Tibial artery (tissue), 4 donors: ENCODE results near the gene PKHD1.

Experiments used
- DNase-seq, 2 donors: peaks; one replicate each; pipeline ENCODE4 v3.0.0-alpha.2; 2019
- H3K27ac ChIP-seq, 2 donors: fragments of 200-600 bp; sonication (generic) in 1 of 2; 1 replicate in 1 of 2; 2 replicates in 1 of 2; pipeline ENCODE4 v1.5.1; 2018 to 2019; ENCODE audit warnings: mild to moderate bottlenecking in 1 of 2
- H3K27me3 ChIP-seq, 2 donors: fragments of 200-600 bp; sonication (generic) in 1 of 2; one replicate each; pipeline versions ENCODE4 v1.5.1 to v1.6.0; 2016 to 2019
- H3K36me3 ChIP-seq, 3 donors: fragments of 200-600 bp; sonication (generic) in 2 of 3; one replicate each; pipeline ENCODE4 v1.5.1; 2016 to 2019; ENCODE audit warnings: mild to moderate bottlenecking in 2 of 3
- H3K4me1 ChIP-seq, 4 donors: fragments of 200-600 bp; sonication (generic) in 2 of 4; 1 replicate in 3 of 4; 2 replicates in 1 of 4; pipeline ENCODE4 v1.5.1; 2016 to 2019
- H3K4me3 ChIP-seq, 2 donors: fragments of 200-600 bp; sonication (generic) in 1 of 2; 1 replicate in 1 of 2; 2 replicates in 1 of 2; pipeline ENCODE4 v1.5.1; 2018 to 2019; ENCODE audit warnings: mild to moderate bottlenecking in 2 of 2
- H3K9me3 ChIP-seq, 3 donors: fragments of 200-600 bp; sonication (generic) in 1 of 3; one replicate each; pipeline ENCODE4 v1.5.1; 2016 to 2019
- intact Hi-C: fragments of 100-400 bp; cut with DNase I; formaldehyde crosslinking; loops from one replicate; pipeline ENCODE4 v1.15.0; 2023; ENCODE audit warnings: low total_unique reads
- TF ChIP-seq, protein P1 (sequence below), 2 experiments: fragments of 200-600 bp in 1 of 2; fragments of 450-650 bp in 1 of 2; IDR thresholded peaks; one replicate each; pipeline ENCODE4 v1.5.1; 2017 to 2019; ENCODE audit warnings: antibody characterized with exemption in 2 of 2, mild to moderate bottlenecking in 1 of 2, moderate library complexity in 1 of 2

PKHD1 gene

DNA sequence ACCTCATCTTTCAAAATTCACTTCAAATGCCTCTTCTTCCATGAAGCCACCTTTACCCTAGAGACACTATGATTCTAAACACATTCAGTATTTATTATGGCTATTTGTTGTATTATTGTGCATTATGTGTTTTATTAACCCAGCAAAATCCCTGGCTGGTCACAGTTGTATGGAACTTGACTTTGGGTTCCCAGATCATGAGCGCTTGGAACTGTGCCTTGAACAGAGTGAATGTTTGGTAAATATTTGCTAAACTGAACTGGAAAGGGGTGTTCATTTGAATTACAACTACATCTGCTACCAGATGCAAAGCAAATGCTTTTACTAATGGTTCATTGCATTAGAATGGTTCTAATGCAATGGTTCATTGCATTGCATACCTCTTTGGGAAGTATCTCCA lies 259.8 kb downstream of the PKHD1 start:
- intact Hi-C loops, result no loop called here
- Histone ChIP-seq H3K9me3 (no peaks in the 10 kb centered on the region), H3K27ac (no peak overlapping the region), H3K4me3 (no peak overlapping the region), H3K27me3 (no peaks in the 10 kb centered on the region), H3K36me3 (no peaks in the 10 kb centered on the region), H3K4me1 (no peaks in the 10 kb centered on the region)
- DNase-seq, result no peak
- TF ChIP-seq, protein P1, sequence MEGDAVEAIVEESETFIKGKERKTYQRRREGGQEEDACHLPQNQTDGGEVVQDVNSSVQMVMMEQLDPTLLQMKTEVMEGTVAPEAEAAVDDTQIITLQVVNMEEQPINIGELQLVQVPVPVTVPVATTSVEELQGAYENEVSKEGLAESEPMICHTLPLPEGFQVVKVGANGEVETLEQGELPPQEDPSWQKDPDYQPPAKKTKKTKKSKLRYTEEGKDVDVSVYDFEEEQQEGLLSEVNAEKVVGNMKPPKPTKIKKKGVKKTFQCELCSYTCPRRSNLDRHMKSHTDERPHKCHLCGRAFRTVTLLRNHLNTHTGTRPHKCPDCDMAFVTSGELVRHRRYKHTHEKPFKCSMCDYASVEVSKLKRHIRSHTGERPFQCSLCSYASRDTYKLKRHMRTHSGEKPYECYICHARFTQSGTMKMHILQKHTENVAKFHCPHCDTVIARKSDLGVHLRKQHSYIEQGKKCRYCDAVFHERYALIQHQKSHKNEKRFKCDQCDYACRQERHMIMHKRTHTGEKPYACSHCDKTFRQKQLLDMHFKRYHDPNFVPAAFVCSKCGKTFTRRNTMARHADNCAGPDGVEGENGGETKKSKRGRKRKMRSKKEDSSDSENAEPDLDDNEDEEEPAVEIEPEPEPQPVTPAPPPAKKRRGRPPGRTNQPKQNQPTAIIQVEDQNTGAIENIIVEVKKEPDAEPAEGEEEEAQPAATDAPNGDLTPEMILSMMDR (IDR thresholded peaks at IDR 0.05), result no peak

GRCh38 chr6:51824940-51825339 lies 262.5 kb downstream of the PKHD1 start:
- DNase-seq, result no peak
- no peaks in the 10 kb centered on the region for H3K9me3 ChIP-seq
- H3K27ac ChIP-seq, result no peak overlapping the region
- H3K36me3 ChIP-seq, result no peaks in the 10 kb centered on the region
- no peaks in the 10 kb centered on the region for H3K27me3 ChIP-seq
- TF ChIP-seq, protein P1 (IDR thresholded peaks at IDR 0.05), result no peak
- intact Hi-C loops, result no loop called here
- no peak overlapping the region for H3K4me3 ChIP-seq
- no peaks in the 10 kb centered on the region for H3K4me1 ChIP-seq

GRCh38 chr6:51820555-51820954 lies 266.9 kb downstream of the PKHD1 start:
- Histone ChIP-seq H3K9me3 (no peaks in the 10 kb centered on the region), H3K36me3 (no peaks in the 10 kb centered on the region), H3K4me3 (no peak overlapping the region), H3K27ac (no peak overlapping the region), H3K4me1 (no peaks in the 10 kb centered on the region), H3K27me3 (no peaks in the 10 kb centered on the region)
- TF ChIP-seq, protein P1 (IDR thresholded peaks at IDR 0.05), result no peak
- intact Hi-C loops, result no loop called here
- no peak for DNase-seq

DNA sequence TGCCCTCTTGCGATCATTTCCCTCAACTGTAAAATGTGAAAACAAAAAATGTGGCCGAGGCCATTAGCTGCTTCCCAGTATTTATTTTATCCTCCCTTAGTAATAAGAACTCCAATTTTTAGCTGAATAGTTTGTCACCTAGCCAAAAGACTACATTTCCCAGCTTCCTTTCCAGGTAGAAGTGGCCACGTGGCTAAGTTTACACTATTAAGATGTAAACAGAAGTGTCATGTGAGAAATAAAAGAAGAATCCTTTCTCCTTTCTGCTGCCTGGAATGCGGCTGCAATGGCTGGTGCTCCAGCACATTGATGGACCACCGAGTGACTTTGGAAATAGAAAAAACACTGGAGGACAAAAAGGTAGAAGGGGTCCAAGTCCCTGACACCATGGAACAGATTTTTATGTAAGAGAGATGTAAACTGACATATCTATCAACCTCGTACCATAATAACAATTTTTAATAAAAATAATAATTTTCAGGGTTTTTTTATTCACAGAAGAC lies 268.8 kb downstream of the PKHD1 start:
- no peaks in the 10 kb centered on the region for H3K9me3 ChIP-seq
- no peaks in the 10 kb centered on the region for H3K27me3 ChIP-seq
- no peak overlapping the region for H3K4me3 ChIP-seq
- TF ChIP-seq, protein P1 (IDR thresholded peaks at IDR 0.05), result no peak
- H3K4me1 ChIP-seq, result no peaks in the 10 kb centered on the region
- no peak for DNase-seq
- no peak overlapping the region for H3K27ac ChIP-seq
- H3K36me3 ChIP-seq, result no peaks in the 10 kb centered on the region
- intact Hi-C loops, result no loop called here

DNA sequence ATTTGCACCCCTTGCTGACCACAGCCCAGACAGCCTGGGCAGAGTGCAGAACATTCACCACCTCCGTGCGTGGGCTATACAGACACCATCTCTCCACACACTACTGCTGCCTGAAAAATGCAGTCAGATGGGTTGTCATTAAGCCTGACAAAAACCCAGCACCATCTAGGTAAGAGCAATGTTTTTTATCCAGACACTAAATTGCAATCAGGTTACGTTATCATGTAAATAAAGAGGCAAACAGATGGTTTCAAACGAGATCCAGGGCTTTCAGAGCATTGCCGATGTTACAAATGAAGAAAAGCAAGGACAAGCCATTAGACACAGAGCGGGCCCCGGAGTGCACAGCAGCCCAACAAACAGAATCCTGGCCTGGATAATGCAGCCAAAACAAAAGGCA lies 269.6 kb downstream of the PKHD1 start:
- no peaks in the 10 kb centered on the region for H3K9me3 ChIP-seq
- TF ChIP-seq, protein P1 (IDR thresholded peaks at IDR 0.05), result no peak
- DNase-seq, result no peak
- intact Hi-C loops, result no loop called here
- no peak overlapping the region for H3K27ac ChIP-seq
- no peaks in the 10 kb centered on the region for H3K36me3 ChIP-seq
- no peaks in the 10 kb centered on the region for H3K4me1 ChIP-seq
- no peak overlapping the region for H3K4me3 ChIP-seq
- no peaks in the 10 kb centered on the region for H3K27me3 ChIP-seq

- intact Hi-C loops, result no loop called here
- no peak for DNase-seq
- Histone ChIP-seq H3K4me1 (no peaks in the 10 kb centered on the region), H3K27me3 (no peaks in the 10 kb centered on the region), H3K27ac (no peak overlapping the region), H3K4me3 (no peak overlapping the region), H3K9me3 (no peaks in the 10 kb centered on the region), H3K36me3 (no peaks in the 10 kb centered on the region)
- TF ChIP-seq, protein P1 (IDR thresholded peaks at IDR 0.05), result no peak
These were observed 273.0 kb downstream of the PKHD1 start for GRCh38 chr6:51814418-51814817.
